Measurements from ENCODE around the gene PPP2R2C.
A peak's percentile ranks its signal among the peaks of the same experiment; 100 is the strongest.

PPP2R2C gene

GRCh38 chr4:6324999-6325787 lies 147.2 kb downstream of the PPP2R2C start:
- DNase-seq, result no peak

DNA sequence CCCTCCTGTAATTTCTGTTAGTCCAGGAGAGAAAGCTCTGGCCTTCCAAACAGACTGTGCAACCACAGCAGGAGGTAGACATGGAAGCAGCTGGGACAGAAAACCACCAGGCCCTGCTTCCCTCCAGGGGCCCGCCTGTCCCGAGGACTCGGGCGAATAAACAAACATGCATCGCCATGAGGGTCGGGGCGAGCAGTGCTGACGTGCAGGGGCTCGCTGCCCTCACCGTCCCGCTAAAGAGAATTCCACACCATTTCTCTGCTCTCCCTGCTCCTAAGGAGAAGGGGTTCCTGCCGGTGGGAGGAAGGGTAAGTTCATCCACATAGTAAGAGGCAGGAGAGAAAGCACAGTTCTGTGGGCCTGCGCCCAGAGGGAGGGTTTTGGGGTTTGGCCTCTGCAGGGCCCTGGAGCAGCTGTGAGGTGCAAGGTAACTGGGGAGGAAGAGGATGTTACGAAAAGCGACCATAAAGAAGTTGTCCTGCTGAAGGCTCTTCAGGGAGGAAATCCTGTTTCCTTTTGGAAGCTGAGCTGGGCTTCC lies 147.9 kb downstream of the PPP2R2C start:
- DNase-seq, result no peak

GRCh38 chr4:6322761-6323566 lies 149.4 kb downstream of the PPP2R2C start:
- no peak for DNase-seq

DNA sequence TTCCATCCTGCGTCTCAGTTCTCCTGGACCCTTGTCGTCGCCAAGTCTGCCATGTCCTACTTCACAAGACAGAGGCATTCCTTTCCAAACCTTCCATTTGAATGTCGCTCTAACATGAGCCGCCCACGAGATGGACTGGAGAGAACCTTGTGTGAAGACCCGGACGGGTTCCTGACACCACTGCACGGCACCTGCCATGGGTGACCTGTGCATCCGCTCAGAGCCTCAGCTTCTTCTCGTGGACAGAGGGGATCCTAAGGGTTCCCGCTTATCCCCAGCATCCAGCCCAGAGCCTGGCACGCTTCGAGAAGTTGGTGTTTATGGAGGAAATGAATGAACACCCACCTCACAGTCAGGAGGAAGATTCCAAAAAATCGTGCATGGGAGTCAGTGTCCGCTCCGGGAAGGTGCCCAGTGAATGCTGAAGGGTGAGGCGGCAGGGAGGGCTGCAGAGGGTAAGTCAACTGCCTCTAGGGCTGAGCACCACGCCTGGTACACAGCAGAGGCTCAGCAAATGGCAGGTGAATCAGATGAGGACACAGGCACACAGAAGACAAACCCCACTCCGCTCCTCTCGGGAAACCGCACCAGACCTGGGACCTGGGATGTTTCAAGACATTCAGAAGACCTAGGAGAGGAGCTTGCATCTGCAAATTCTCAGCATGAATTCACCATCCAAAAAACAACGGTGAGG lies 150.2 kb downstream of the PPP2R2C start:
- DNase-seq, result no peak

DNA sequence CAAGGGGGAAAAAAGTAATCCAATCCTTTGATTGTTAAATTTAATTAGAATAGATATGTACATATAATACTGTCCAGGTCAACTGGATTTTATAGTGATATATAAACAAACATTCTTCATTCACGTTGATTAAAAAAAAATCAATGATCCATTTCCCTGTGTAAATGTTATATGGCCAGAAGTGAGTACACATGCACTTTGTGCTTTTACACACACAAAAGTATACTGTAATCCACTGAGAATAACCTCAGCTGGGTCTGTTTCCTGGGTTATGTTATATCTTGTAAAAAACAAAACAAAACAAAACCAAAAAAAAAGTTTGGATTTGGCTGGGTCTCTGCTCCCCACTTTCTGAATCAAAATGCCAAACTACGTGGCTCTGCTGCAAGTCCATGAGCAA lies 151.1 kb downstream of the PPP2R2C start:
- no peak for DNase-seq

DNA sequence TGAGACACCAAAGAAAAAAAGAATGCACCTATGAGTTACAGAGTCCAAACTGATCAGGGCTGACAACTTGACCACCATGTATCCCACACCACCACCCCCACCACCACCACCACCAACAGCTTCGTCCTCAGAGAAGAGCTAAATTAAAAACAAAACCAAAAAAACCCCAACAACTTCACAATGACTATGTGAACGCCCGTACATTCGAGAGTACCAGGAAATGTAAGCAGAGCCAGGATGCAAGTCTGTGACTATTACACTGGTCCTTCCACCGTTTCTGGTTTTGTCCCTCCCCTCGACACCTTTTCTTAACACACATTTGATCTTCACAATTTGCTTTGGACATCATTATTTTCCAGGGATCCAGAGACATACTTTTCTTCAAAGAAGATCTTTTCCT lies 151.8 kb downstream of the PPP2R2C start:
- peak; percentile 22 for DNase-seq

DNA sequence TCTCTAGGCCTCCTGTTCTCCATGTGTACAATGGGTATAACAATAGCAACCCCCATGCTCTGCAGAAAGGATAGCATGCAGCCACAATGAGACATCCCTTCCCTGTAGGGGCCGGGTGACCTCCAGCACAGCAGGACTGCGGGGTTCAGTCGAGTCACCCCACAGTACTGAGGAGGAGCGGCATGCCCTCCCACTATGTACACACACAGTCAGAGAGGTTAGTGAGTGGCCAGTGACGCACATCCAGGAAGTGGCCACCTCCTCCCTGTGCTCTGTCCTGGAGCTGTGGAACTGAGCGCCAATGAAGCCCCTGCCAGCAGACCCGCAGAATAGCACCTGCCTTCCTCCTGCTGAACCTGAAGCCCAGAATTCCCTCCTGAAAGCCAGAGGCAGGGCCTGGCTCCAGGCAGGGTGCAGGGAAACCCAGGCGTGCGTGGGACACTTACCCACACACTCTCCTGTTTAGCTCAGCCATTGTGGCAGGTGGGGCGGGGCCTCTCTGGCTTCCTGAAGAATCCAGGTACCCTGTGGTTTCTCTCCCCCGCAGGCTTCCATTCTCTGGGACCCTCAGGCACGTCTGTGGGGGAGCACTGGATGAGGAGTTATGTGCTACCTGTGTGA lies 152.8 kb downstream of the PPP2R2C start:
- no peak for DNase-seq

- no peak for DNase-seq
Measured at GRCh38 chr4:6318206-6318605, 154.2 kb downstream of the PPP2R2C start.

- no peak for DNase-seq
Measured at GRCh38 chr4:6316461-6317003, 155.9 kb downstream of the PPP2R2C start.

DNA sequence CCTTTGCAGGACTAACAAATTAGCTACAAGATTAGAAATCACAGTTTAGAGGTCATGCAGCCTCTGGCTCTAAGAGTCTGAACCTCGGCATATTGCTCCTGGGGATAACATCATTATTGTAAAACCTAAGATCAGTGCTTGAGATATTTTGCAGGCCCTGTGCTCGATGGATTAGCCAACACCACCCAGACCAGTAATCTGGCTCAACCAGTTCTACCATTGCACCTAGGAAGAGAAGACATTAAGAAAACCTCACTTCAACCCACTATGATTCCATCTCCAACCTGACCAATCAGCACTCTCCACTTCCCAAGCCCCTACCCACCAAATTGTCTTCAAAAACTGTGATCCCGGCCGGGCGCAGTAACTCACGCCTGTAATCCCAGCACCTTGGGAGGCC lies 159.2 kb downstream of the PPP2R2C start:
- no peak for DNase-seq

- DNase-seq, result no peak
Measured at GRCh38 chr4:6309777-6310176, 162.6 kb downstream of the PPP2R2C start.

DNA sequence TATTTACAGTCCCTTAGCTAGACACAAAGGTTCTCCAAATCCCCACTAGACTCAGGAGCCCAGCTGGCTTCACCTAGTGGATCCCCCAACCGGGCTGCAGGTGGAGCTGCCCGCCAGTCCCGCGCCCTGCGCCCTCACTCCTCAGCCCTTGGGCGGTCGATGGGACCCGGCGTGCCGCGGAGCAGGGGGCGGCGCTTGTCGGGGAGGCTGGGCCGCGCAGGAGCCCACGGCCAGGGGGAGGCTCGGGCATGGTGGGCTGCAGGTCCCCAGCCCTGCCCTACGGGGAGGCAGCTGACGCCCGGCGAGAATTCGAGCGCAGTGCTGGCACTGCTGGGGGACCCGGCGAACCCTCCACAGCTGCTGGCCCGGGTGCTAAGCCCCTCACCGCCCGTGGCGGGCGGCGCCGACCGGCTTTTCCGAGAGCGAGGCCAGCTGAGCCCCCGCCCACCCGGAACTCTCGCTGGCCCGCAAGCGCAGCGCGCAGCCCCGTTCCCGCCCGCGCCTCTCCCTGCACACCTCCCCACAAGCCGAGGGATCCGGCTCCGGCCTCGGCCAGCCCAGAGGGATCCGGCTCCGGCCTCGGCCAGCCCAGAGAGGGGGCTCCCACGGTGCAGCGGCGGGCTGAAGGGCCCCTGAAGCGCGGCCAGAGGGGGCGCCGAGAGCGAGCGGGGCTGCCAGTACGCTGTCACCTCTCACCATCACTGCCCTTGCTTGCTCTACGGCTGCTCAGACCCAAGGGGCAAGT lies 163.3 kb downstream of the PPP2R2C start:
- DNase-seq, result no peak

DNA sequence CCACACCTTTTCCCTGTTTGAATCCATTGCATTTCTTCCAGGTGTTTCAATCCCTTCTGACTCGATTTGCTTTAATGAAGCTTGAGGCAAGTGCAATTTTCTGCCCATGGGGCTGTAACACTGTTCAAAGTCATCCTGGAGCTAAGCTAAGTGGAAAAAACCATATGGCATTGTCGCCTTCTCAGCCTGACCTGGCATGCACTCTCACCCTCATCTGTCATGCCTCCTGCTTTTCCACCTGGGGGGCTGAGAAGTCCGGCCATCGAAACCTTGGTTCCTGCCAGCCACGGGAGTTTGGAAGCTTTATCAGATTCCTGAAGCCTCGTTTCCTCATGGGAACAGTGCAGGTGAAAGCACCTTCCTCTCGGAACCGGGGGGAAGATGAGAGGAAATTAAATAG lies 164.5 kb downstream of the PPP2R2C start:
- no peak for DNase-seq

- no peak for DNase-seq
Measured at GRCh38 chr4:6307230-6307629, 165.2 kb downstream of the PPP2R2C start.

- DNase-seq, result no peak
Measured at GRCh38 chr4:6306299-6306698, 166.1 kb downstream of the PPP2R2C start.

DNA sequence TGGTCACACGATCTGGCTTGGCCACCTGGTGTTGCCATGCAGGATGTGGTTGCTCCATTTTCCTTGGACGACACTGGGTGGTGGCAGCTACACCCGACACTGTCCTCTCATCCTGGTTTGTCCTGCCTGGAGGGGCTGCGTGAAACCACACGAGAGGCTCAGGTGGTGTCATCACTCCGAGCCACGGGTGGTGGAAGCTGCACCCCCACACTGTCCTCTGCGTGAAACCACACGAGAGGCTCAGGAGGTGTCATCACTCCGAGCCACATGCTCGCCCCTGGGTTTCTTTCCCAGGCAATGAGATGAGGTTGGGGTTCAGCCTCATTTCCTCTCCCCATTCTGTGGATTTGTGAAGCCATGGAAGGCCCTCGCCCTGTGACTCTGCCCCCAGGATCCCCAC lies 168.5 kb downstream of the PPP2R2C start:
- DNase-seq, result no peak

GRCh38 chr4:6302869-6303268 lies 169.5 kb downstream of the PPP2R2C start:
- no peak for DNase-seq

DNA sequence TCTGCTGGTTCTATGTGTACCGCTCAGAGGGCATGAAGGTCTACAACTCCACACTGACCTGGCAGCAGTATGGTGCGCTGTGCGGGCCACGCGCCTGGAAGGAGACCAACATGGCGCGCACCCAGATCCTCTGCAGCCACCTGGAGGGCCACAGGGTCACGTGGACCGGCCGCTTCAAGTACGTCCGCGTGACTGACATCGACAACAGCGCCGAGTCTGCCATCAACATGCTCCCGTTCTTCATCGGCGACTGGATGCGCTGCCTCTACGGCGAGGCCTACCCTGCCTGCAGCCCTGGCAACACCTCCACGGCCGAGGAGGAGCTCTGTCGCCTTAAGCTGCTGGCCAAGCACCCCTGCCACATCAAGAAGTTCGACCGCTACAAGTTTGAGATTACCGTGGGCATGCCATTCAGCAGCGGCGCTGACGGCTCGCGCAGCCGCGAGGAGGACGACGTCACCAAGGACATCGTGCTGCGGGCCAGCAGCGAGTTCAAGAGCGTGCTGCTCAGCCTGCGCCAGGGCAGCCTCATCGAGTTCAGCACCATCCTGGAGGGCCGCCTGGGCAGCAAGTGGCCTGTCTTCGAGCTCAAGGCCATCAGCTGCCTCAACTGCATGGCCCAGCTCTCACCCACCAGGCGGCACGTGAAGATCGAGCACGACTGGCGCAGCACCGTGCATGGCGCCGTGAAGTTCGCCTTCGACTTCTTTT lies 170.5 kb downstream of the PPP2R2C start:
- no peak for DNase-seq

DNA sequence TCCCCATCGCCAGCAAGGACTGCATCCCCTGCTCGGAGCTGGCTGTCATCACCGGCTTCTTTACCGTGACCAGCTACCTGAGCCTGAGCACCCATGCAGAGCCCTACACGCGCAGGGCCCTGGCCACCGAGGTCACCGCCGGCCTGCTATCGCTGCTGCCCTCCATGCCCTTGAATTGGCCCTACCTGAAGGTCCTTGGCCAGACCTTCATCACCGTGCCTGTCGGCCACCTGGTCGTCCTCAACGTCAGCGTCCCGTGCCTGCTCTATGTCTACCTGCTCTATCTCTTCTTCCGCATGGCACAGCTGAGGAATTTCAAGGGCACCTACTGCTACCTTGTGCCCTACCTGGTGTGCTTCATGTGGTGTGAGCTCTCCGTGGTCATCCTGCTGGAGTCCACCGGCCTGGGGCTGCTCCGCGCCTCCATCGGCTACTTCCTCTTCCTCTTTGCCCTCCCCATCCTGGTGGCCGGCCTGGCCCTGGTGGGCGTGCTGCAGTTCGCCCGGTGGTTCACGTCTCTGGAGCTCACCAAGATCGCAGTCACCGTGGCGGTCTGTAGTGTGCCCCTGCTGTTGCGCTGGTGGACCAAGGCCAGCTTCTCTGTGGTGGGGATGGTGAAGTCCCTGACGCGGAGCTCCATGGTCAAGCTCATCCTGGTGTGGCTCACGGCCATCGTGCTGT lies 171.2 kb downstream of the PPP2R2C start:
- DNase-seq, result no peak

- no peak for DNase-seq
Measured at GRCh38 chr4:6300359-6300758, 172.1 kb downstream of the PPP2R2C start.

DNA sequence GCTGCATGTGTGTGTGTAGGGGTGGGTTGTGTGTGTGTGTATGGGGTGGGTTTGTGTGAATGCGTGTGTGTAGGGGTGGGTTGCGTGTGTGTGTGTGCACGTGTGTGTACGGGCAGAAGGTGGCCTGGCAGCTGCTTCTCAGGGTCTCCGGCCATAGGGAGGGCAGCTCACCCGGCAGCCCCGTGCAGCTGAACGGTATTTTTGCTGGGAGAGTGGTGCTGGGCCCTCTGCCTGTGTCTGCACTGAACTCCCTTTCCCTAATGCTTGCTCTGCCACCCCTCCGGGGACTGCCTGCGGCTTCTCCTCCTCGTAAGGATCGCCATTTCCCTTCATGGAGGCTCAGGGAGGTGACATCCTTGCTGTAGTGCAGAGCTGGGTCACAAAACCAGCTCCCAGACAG lies 172.5 kb downstream of the PPP2R2C start:
- no peak for DNase-seq
